ENCODE measurements around the gene PNKD. TPM values are rescaled to one million over a fixed set of nuclear protein-coding genes. Genes with fewer than 3 reads are reported as not detected.
A peak's percentile ranks its signal among the peaks of the same experiment; 100 is the strongest.

PNKD gene
- total RNA-seq, 2 donors from 2014 or later: 62.4 to 68.5 TPM

DNA sequence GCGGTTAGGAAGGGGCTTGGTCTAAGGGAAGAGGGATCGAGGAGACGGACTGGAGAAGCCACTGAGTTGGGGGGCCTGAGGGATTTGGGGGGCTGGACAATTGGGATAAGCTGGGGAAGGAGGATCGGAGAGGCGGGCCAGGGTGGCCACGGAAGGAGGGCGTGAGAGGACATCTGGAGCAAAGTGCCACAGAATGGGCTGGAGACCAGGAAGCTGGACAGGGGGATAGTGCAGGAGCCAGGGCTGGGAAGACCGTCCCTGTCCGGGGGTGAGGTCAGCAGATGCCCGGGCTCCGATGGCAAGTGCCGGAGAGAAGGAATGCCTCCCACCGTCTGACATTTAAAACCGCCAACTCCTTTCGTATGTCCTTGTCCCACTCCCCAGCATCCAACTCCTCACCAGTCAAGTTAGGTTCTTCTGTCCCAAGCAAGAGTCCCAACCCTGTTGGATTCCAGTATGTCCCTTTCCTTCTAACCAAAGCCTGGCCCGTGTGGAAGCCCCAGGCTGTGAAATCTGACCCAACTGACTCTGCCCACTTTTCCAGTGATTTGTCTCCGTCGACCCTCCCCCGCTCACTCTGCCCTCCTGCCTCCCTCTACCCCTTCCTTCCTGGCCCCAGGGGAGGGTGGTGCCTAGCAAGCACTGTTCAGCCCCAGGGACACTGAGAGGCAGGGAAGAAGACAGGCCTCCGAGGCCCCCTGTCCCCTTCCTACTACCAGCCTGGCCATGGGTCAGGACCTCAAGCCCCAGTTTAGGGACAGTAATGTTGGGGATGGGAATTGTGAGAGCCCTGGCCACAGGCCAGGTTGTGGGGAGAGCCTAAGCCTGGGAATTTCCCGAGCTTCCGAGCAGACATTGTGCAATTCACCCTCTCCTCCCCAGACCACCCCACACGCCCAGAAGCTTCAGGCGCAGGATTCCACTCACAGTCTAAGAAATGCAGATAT lies 53.5 kb downstream of the PNKD start:
- intact Hi-C loops (cut with DNase I): no loop called here
- ATAC-seq (peak; percentile 10 to 31), DNase-seq (peak; percentile 57)

DNA sequence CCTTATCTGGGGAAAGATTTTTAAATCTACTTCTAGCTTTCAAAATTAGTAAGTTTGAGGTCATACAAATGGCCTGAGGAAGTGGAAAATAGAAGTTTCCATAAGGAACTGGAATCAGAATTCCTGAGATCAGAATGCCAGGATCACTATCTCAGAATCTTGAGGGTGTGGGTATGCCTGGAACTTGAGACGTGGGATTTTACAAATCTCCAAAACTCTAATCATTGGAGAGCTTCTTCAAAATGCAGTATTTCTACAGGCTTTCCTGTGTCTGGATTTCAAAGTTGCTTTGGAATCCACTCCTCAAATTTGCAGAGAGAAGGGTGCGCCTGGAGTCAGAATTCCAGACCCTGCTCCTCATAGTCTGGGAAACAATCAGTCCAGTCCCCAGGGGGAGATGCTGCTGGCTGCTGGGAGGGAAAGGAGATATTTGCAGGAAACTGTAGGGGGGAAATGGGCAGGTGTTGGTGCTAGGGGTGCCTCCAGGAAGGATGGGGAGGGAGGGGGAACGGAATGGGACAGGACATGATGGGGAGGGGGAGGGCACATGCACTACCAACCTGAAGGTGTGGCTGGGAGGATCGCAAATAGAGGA lies 55.3 kb downstream of the PNKD start:
- DNase-seq: no peak
- no peak for ATAC-seq
- intact Hi-C loops (cut with DNase I): no loop called here

DNA sequence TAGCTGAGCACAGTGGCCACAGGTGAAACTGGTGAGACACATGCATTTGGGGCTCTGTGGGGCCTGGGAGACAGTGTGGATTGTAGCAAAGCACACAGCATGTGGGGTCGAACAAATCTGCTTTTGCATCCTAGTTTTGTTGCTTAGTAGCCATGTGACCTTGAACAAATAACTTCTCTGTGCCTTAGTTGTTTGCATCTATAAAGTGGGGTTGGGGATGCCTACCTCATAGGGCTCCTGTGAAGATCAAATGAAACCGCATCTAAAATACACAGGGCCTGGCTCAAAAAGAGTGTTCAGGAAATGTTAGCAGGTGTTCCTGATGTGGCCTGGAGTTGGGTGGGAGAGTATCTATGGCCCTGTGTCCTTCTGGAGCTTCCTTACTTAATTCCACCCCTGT lies 56.0 kb downstream of the PNKD start:
- intact Hi-C loops (cut with DNase I): no loop called here
- no peak for DNase-seq
- no peak for ATAC-seq

DNA sequence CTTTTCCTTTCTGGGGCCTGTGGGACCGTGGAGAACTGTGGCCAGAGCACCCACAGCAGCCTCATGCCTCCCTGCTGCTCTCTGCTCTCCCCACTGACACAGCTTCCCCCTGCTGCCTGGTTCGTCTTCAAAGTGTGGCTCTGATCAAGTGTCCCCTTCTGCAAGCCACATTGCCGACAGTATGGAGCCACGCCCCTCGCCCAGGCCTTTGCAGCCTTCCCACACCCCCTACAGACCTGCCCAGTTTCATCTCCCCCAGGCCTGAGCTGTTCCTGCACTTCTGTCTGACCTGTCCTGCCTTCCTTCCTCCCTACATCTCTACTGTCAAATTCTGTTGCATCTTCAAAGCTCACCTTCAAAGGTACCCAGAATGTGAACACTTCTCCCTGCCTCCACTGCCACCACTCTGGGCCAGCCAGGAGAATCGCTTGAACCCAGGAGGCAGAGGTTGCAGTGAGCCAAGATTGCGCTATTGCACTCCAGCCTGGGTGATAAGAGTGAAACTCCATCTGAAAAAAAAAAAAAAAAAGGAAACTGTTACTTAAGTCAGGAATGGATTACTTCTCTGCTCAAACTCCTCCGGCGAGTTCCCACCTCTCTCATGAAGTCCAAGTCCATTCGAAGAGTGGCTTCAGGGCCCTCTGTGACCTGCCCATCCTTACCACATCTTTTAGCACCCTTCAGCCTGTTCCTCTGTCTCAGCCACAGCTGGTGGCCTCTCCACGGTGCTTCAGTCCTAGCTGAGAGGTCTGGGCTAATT lies 57.3 kb downstream of the PNKD start:
- DNase-seq: no peak
- intact Hi-C loops (cut with DNase I): no loop called here
- ATAC-seq: no peak

DNA sequence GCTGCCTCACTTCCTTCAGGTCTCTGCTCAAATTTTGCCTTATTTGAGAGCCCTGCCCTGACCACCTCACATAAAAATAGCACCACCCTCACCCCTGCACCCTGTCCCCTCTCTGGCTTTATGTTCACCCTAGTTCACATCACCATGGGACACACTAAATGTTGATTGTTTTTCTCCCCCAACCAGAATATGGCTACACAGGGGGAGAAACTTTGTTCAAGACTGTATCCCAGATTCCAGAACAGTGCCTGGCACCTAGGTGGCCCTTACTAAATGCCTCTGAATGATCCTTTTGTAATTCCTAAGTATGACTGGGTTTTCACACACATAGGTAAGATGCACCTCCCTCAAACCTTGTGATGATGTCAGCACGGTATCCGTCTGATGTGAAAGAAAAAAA lies 58.0 kb downstream of the PNKD start:
- intact Hi-C loops (cut with DNase I): no loop called here
- ATAC-seq (no peak), DNase-seq (no peak)

DNA sequence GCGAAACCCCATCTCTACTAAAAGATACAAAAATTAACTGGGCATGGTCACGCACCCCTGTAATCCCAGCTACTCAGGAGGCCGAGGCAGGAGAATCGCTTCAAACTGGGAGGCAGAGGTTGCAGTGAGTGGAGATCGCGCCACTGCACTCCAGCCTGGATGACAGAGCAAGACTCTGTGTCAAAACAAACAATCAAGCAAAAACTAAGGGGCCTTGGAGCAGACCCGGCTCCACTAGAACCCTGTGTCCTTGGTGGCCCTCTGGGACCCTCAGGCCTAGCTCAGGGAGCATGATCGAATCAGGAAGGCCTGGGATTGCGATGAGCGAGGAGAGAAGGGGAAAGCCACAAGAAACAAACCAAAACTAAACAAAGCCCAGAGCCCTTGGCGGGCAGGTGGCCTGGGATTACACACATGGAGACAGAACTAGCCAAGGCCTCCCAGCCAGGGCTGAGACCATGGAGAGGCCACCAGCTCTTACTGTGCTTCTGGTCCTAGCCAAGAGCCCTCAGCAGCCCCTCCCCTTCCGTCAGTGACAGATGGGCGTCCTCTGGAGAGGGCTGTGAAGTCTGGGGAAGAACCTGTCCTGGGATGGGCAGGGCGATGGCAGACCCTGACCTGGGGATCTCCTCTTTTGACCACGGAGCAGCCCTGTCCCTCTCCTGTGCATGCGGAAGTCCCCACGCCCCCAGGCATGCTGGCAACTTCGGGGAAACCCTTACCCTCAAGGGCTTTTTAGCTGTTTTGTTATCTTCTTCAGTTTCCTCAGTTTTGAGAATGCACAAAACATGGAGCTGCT lies 58.9 kb downstream of the PNKD start:
- ATAC-seq (no peak), DNase-seq (no peak)
- intact Hi-C loops (cut with DNase I): no loop called here

DNA sequence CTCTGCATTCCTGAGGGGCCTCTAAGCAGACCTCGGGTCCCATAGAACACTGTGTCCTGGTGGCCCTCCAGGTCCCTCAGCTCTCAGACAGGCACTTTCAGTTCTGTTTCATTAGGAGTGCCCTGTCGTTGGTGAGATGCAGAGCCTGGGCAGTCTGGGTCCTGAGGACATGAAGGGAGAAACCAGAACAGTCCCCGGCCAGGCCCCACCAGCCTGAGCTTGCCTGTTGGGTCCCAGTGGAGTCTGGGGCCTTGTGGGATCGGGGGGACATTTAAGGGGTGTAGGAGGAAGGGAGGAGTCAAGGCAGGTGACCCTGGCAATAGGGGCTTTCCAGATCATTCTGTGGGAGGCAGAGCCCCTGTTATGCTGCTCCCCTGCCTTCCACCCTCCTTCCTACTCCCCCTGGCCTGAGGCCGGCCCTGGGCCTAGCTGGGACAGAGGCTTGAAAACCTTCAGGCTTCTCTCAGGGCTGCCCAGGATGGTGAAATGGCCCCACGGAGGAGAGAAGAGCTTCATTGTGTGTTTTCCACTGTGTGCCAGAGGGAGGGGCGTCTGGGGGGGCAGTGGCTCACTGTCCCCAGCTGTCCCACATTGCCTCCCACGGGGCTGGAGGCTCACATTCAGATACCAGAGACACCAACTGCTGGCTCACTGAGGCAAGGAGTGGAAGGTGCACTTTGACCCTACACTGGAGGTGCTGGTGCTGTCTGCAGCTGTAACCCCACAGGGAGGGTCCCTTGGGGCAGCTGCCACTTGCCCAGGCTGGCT lies 59.7 kb downstream of the PNKD start:
- intact Hi-C loops (cut with DNase I): no loop called here
- no peak for ATAC-seq
- DNase-seq: no peak

DNA sequence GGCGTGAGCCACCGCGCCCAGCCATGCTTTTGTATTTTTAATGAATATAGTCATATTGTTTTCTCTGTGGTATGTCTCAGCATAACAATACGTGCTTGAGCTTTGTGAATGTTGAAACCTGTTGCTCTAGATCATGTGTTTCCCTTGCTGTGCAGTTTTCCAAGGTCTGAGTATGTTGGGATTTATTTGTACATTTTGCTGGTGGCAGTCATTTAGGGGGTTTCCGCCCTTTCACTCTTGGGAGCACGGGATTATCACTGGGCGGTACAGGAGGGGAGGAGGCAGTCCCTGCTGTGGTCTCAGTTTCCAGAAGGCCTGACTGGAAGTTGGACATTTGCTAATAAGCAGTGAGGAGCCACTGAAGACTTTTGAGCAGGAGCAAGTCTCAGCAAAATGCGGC lies 61.4 kb downstream of the PNKD start:
- intact Hi-C loops (cut with DNase I): no loop called here
- DNase-seq (no peak), ATAC-seq (no peak)

DNA sequence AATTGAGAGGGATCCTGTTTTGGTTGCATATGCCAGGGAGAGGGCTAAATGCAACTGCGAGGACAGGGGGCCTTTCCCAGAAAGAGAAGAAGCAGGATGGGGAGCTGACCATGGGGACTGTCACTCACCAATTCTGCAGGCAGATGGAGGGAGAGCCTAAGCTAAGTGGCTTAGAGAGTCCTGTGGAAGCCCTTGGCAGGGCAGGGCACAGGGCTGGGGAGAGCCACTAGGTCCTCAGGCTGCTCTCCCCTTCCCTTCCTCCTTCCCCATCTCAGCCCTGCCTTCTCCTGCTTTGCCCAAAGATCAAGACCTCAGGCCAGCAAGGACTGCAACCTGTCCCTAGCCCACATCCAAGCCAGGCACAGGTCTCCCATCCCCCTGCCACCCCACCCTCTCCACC lies 62.0 kb downstream of the PNKD start:
- no peak for DNase-seq
- peak in 1 of 2 donors; percentile 28 for ATAC-seq
- intact Hi-C loops (cut with DNase I): no loop called here

DNA sequence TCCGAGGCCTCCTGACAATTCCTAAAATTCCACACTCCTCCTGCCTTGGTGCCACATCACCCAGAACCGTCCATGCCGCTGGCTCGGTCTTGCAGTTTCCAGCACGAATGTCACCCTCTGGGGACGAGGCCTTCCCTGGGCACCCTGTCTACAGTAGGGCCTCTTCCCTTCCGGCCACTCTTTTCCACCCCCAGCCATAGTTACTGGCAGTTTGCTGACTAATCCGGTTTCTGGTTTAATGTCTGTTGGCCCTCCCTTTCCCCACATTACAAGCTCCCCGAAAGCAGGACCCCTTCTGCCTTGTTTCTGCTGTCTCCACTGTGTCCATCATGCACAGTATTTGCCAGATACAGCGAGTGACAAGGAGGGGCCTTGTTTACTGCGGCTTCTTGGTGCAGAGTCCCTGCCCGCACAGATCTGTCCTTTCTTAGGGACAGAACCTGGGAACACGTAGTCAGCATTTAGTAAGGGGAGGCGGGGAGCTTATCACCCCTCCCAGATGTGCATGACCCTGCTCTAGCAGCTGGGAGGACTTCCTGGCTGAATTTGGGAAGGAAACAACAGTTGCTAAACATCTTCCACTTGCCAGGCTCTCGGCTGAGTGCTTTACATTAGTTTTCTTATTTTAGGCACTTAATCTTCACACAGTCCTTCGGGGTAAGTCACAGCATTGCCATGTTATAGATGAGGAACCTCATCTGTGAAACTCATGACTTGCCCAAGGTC lies 62.8 kb downstream of the PNKD start:
- intact Hi-C loops (cut with DNase I): no loop called here
- ATAC-seq: peak; percentile 60 to 76
- no peak for DNase-seq

DNA sequence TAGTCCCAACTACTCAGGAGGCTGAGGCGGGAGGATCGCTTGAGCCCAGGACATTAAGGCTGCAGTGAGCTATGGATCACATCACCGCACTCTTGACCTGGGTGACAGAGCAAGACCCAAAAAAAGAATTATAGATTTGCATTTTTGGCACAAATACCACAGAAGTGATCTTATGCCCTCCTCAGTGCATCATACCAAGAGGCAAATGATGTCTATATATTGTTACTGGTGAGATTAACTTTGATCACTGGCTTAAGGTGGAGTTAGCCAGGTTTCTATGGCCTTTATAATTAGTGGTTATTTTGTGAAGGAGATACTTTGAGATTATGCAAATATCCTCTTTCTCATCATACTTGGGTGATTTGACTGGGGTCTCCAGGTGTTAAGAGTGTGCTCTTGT lies 64.2 kb downstream of the PNKD start:
- ATAC-seq: no peak
- intact Hi-C loops (cut with DNase I): no loop called here
- DNase-seq: no peak

DNA sequence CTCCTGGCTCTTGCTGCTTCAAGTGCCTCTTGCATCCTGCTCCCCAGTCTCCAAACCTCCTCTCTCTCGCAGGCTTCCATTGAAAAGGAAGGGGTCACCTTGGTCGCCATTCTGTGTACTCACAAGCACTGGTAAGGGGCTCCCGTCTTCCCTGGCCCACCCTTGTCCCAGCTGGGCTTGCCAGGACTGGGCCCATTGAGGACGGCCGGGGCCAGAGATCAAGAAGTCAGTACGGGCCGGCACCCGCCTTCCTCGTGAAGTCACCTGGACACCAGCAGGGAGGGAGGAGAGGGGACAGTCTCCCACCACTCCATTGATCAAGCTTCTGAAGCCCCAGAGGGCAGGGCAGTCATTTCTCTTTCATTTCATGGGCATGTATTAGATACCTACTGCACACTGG lies 70.3 kb downstream of the PNKD start:
- no peak for ATAC-seq
- DNase-seq: no peak
- intact Hi-C loops (cut with DNase I): no loop called here

DNA sequence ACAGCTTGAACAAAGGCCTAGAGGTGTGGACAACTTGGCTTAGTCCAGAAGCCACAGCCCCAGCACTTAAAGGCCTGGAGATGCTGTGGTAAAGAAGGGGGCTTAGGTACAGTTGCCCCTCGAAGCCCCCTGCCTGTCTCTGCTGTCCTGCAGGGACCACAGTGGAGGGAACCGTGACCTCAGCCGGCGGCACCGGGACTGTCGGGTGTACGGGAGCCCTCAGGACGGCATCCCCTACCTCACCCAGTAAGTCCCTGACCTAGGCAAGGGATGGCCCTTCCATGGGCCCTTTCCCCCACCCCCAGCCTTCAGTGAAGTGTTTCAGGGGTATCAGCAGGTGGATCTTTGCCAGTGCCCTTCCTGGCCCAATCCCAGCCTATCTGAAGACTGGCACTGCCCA lies 71.1 kb downstream of the PNKD start:
- ATAC-seq: no peak
- intact Hi-C loops (cut with DNase I): no loop called here
- no peak for DNase-seq

DNA sequence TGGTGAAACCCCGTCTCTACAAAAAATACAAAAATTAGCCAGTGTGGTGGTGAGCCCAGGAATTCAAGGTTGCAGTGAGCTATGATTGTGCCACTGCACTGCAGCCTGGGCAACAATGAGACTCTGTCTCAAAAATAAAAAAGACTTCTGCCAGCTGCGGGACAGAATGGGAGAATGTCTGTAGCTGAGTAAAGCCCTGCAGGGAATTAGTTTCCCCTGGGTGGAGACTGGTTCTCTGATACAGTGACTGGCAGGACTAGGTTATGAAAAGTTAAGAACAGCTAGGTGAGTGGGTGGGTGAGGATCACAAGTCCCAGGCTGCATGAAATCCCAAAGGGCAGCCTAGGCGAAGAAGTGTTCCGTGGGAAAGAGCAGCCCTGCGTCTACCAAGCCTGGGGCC lies 72.5 kb downstream of the PNKD start:
- DNase-seq (no peak), ATAC-seq (no peak)
- intact Hi-C loops (cut with DNase I): no loop called here

DNA sequence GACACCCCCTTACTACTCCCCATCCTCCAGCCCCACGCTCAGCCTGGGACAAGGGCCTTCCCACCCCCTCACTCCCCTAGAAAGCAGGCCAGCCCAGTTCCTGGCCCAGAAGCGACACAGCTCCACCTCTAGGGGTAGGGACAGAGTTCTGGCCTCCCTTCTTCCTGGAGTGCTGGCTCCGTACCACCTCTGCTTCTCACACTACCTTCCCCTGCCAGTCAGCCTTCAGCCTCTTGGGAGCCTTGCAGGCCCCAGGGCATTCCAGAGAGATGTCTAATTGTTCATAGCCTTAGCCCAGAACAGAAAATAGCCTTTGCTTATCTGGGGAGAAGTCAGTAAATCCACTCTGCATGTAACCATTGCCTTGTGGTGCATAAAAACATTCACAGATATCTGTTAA lies 73.3 kb downstream of the PNKD start:
- DNase-seq: no peak
- intact Hi-C loops (cut with DNase I): no loop called here
- ATAC-seq: peak; percentile 55 to 70

DNA sequence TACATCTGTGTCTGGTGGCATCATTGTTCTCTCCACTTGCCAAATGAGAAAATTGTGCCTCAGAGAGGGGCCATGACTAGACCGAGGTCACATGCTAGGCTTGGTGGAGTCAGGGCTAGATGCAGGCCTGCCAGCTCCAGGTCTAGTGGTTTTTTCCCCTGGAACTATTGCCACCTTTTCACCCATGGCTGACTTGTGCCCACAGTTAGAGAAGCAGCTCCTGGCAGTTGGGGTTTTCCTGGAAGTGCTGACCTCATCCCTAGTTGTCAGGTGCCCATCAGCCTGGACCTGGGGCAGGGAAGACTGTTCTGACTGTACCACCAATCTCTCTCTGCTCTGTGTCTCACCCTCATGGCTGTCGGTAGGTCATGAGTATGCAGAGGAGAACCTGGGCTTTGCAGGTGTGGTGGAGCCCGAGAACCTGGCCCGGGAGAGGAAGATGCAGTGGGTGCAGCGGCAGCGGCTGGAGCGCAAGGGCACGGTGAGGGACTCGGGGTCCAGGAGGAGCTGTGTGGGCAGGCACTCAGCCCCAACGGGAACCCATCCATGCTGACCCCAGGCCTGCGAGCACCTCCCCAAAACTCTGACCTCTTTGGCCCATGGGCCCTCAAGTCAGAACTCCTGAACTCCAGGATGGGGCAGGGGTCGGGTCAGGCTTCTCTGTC lies 73.9 kb downstream of the PNKD start:
- intact Hi-C loops (cut with DNase I): no loop called here
- no peak for ATAC-seq
- no peak for DNase-seq

DNA sequence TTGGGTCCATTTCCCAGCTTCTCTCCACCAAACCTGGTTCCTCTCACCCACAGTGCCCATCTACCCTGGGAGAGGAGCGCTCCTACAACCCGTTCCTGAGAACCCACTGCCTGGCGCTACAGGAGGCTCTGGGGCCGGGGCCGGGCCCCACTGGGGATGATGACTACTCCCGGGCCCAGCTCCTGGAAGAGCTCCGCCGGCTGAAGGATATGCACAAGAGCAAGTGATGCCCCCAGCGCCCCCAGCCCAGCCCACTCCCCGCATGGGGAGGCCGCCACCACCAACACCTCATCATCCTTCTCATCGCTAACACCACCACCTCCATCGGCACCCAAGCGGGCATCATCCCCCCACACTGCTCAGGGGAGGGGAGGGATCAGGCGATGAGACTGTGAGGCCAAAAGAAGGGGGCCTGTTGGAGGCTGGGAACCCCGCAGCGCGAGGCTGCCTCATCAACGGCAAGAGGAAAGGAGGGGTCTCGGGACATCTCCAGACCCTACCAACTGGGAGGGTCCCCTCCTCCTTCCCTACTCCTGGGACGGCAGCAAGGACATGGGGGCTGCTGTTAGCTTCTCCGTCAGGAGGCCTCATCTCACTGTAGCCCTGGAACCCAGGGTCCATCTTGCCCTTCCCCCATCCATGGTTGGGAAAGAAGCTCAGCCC lies 74.6 kb downstream of the PNKD start:
- DNase-seq (no peak), ATAC-seq (no peak)
- intact Hi-C loops (cut with DNase I): no loop called here
